WI38 (cell line): ENCODE measurements around the gene CACNG4.

Source experiments
- H3K4me3 ChIP-seq: 2 replicates; pipeline ENCODE4 v1.5.1; 2011; ENCODE audit warnings: low read depth, mild to moderate bottlenecking, control low read depth, low read length
- CTCF ChIP-seq: IDR thresholded peaks from 2 replicates; pipeline ENCODE4 v1.5.1; 2012; ENCODE audit warnings: low read depth, mild to moderate bottlenecking, control low read depth, low read length

Gene CACNG4

GRCh38 chr17:66923886-66924285 is 40.6 kb upstream of the CACNG4 start:
- H3K4me3 ChIP-seq, result no peak overlapping the region
- TF ChIP-seq CTCF, result no peak

- no peak overlapping the region for H3K4me3 ChIP-seq
- TF ChIP-seq CTCF, result no peak
Measured at GRCh38 chr17:66925811-66926500, 38.6 kb upstream of the CACNG4 start.

GRCh38 chr17:66928949-66929348 is 35.6 kb upstream of the CACNG4 start:
- no peak overlapping the region for H3K4me3 ChIP-seq
- no peak for TF ChIP-seq CTCF

GRCh38 chr17:66929591-66929990 is 34.9 kb upstream of the CACNG4 start:
- H3K4me3 ChIP-seq, result no peak overlapping the region
- TF ChIP-seq CTCF, result no peak

GRCh38 chr17:66930933-66931332 is 33.6 kb upstream of the CACNG4 start:
- no peak overlapping the region for H3K4me3 ChIP-seq
- TF ChIP-seq CTCF, result no peak

- no peak overlapping the region for H3K4me3 ChIP-seq
- TF ChIP-seq CTCF, result no peak
Measured at GRCh38 chr17:66932311-66932710, 32.2 kb upstream of the CACNG4 start.

- H3K4me3 ChIP-seq, result no peak overlapping the region
- TF ChIP-seq CTCF, result no peak
Measured at GRCh38 chr17:66934040-66934439, 30.5 kb upstream of the CACNG4 start.
